ENCODE measurements around the gene ZNF831.

The ZNF831 gene

GRCh38 chr20:59232618-59233017, 69.0 kb downstream of the ZNF831 start:
- DNase-seq (ENCODE audit: extremely low read depth, low read depth): no peak
- no peak for TF ChIP-seq CTCF (IDR thresholded peaks at IDR 0.05; ENCODE audit: low read depth, low read length)

GRCh38 chr20:59235226-59235625, 71.6 kb downstream of the ZNF831 start:
- no peak for TF ChIP-seq CTCF (IDR thresholded peaks at IDR 0.05; ENCODE audit: low read depth, low read length)
- no peak for DNase-seq (ENCODE audit: extremely low read depth, low read depth)

- DNase-seq (ENCODE audit: extremely low read depth, low read depth): no peak
- TF ChIP-seq CTCF (IDR thresholded peaks at IDR 0.05; ENCODE audit: low read depth, low read length): no peak
Measured at GRCh38 chr20:59240006-59240405, 76.4 kb downstream of the ZNF831 start.

- no peak for DNase-seq (ENCODE audit: extremely low read depth, low read depth)
- no peak for TF ChIP-seq CTCF (IDR thresholded peaks at IDR 0.05; ENCODE audit: low read depth, low read length)
Measured at GRCh38 chr20:59242714-59243626, 79.3 kb downstream of the ZNF831 start.

DNA sequence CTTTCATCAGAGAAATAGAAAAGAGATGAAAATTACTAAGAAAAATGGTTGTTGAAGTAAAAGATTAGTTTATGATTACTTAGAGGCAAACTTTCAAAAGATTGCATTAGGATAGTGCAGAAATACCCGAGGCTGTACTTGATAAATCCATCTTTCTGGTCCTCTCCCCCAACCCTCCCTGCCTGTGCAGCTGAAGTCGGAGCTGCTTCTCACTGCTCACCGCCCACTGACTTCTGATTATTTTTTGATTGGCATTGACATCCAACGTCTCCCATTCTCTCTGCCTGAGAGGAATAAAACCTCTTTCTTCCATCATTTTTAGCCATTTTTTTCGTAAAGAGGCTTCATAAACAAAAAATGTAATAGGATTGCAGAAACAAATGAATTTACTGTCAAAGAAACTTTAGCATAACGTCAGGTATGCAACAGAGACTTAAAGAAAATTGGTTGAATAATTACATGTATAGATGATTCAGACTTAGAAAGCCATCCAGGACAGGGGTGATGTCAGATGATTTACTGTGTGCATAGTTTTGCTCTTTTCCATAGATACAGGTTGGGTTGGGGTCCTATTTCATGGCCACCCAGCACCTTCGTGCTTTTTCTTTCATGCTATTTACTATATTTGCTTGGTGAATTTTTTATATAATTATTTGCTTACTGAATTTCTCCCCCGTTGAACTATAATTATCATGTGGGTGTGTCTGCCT, 83.2 kb downstream of the ZNF831 start:
- no peak for DNase-seq (ENCODE audit: extremely low read depth, low read depth)
- no peak for TF ChIP-seq CTCF (IDR thresholded peaks at IDR 0.05; ENCODE audit: low read depth, low read length)

DNA sequence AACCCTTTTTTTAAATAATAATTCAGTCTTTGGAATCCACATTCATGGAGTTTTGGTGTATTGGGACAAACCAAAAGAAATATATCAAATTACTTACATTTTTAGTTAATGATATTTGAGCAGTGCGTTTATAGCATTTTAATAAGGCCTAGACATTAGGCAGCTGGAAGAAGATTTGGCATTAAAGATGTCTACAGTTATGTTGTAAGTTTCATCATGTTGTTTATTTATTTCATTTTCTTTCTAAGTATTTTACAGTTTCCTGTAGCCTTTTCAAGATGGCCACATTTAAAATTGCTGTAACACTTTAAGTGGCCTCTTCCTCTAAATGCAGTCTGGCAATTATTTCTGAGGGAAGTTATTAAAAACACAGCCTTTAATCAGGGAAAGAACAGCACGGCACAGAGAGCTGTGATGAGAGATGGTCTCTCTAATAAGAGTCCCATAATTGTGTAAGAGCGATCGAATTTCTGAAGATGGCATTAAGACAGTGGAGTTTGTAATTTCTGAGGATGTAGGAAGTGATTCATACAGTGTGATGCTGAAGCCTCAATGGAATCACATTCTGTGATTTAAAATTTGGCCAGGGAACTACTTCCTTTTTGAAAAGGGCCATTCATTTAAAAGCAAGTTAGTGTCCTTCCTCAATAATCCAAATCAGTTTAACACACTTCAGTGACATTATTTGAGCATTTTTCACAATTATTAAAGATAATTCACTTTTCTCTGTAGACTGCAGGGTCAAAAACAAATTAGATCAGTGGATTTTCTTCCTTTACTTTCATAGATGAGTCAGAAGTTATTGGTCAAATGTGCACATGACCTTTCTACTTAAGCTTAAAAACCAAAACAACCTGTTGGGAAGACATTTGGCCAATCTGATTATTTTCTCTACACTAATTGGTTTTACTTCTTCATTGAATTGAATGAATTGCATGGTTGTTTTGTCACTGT, 84.4 kb downstream of the ZNF831 start:
- no peak for TF ChIP-seq CTCF (IDR thresholded peaks at IDR 0.05; ENCODE audit: low read depth, low read length)
- DNase-seq (ENCODE audit: extremely low read depth, low read depth): no peak

Data from AG09319 (cell line).